Caco-2 (cell line): ENCODE measurements around the gene PPM1G. TPM values are rescaled to one million over a fixed set of nuclear protein-coding genes. Genes with fewer than 3 reads are reported as not detected.

Source experiments
- BruUV-seq: library from RNA; stranded (reverse); fragments of 400-500 nt; replicated peaks from 2 replicates; lab custom pipeline; 2021; lab: Mats Ljungman, UMichigan
- CTCF ChIA-PET: fragments of 300-600 bp; sonication (Branson Sonifier 250); formaldehyde crosslinking; loops from one replicate; lab custom pipeline; 2022; ENCODE audit warnings: antibody characterized with exemption; lab: Charles Lee
- POLR2A ChIA-PET: fragments of 300-600 bp; sonication (Branson Sonifier 250); formaldehyde crosslinking; loops from one replicate; lab custom pipeline; 2022; ENCODE audit warnings: antibody characterized with exemption; lab: Charles Lee
- DNase-seq, 2 experiments: peaks; one replicate each; pipeline versions ENCODE4 v3.0.0 to v3.0.0-alpha.2; 2020 to 2022
- H3K27me3 ChIP-seq: replicated peaks from 2 replicates; pipeline ENCODE4 v1.6.0; 2011; ENCODE audit warnings: low read length; ENCODE audit not compliant: control insufficient read depth, insufficient read depth
- H3K36me3 ChIP-seq: 2 replicates; pipeline ENCODE4 v1.5.1; 2011; ENCODE audit warnings: low read length; ENCODE audit not compliant: control insufficient read depth, insufficient read depth
- H3K4me1 ChIP-seq: fragments of 250-450 bp; sonication (Bioruptor Pico); 2 replicates; pipeline ENCODE4 v1.5.1; 2020; ENCODE audit warnings: mild to moderate bottlenecking
- H3K4me3 ChIP-seq: 2 replicates; pipeline ENCODE4 v1.5.1; 2011; ENCODE audit warnings: low read depth, mild to moderate bottlenecking, control low read depth, low read length
- H3K9me3 ChIP-seq: fragments of 250-450 bp; sonication (Bioruptor Pico); 2 replicates; pipeline ENCODE4 v1.5.1; 2020; ENCODE audit warnings: mild to moderate bottlenecking, moderate library complexity
- H3K27ac Mint-ChIP-seq: one replicate; pipeline ENCODE4 v1.8.0; 2022; ENCODE audit warnings: mixed read lengths; ENCODE audit not compliant: unreplicated experiment
- H3K27me3 Mint-ChIP-seq: one replicate; pipeline ENCODE4 v1.8.0; 2022; ENCODE audit warnings: mixed read lengths; ENCODE audit not compliant: insufficient read depth, unreplicated experiment
- H3K36me3 Mint-ChIP-seq: one replicate; pipeline ENCODE4 v1.8.0; 2022; ENCODE audit warnings: mild to moderate bottlenecking, mixed read lengths; ENCODE audit not compliant: insufficient read depth, unreplicated experiment
- H3K4me1 Mint-ChIP-seq: one replicate; pipeline ENCODE4 v1.8.0; 2022; ENCODE audit warnings: low read depth, mixed read lengths; ENCODE audit not compliant: unreplicated experiment
- H3K4me3 Mint-ChIP-seq: one replicate; pipeline ENCODE4 v1.8.0; 2022; ENCODE audit warnings: mild to moderate bottlenecking, moderate library complexity, mixed read lengths; ENCODE audit not compliant: unreplicated experiment
- H3K9me3 Mint-ChIP-seq: one replicate; pipeline ENCODE4 v1.8.0; 2022; ENCODE audit warnings: mixed read lengths; ENCODE audit not compliant: unreplicated experiment
- intact Hi-C: fragments of 100-400 bp; cut with micrococcal nuclease; formaldehyde crosslinking; loops from one replicate; pipeline ENCODE4 v1.10.0; 2022; ENCODE audit not compliant: unreplicated experiment
- total RNA-seq: library from RNA; stranded (reverse); gene quantifications from 2 replicates; pipeline ENCODE4 v1.2.3, GENCODE V29; 2022
- TF ChIP-seq, protein P1 (sequence below), 2 experiments: fragments of 200-600 bp in 1 of 2; IDR thresholded peaks; 1 replicate in 1 of 2; 2 replicates in 1 of 2; pipeline versions ENCODE4 v1.5.1 to v1.8.0; 2011 to 2022; ENCODE audit warnings: antibody characterized with exemption in 1 of 2, control low read depth in 1 of 2, inconsistent platforms in 1 of 2, low read depth in 1 of 2, low read length in 1 of 2, mild to moderate bottlenecking in 1 of 2, moderate library complexity in 1 of 2; ENCODE audit not compliant: insufficient read depth in 1 of 2, severe bottlenecking in 1 of 2, unreplicated experiment in 1 of 2

The PPM1G gene
- total RNA-seq, 1 experiment from 2014 or later = 140 TPM

DNA sequence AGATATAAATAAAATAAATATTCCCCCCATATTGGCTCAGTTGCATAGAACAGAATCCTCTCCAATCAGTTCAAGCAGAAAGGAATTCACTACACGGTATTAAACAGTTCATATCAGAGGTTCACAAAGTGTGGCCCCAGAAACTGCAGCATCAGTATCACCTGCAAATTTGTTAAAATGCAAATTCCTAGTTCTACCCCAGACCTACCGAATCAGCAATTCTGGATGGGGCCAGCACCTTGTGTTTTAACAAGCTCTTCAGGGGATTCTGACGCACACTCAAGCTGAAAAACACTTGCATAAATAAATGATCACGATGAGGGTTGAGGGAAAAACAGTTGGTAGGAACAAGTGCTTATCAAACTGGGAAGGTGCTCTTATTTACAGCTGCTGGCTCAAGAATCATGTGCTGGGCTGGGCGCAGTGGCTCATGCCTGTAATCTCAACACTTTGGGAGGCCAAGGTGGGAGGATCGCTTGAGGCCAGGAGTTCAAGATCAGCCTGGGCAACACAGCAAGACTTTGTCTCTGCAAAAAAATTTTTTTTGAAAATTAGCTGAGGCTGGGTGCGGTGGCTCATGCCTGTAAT, 59.2 kb downstream of the PPM1G start:
- H3K36me3 ChIP-seq = no peaks in the 10 kb centered on the region
- H3K4me3 ChIP-seq = no peak overlapping the region
- no peak overlapping the region for H3K4me3 Mint-ChIP-seq
- peaks cover 20% of the 10 kb centered on the region for H3K4me1 ChIP-seq
- no peaks in the 10 kb centered on the region for H3K9me3 ChIP-seq
- no peak overlapping the region for H3K27ac Mint-ChIP-seq
- BruUV-seq = no TSS peak
- H3K27me3 ChIP-seq = no peaks in the 10 kb centered on the region
- peaks cover 35% of the 10 kb centered on the region for H3K36me3 Mint-ChIP-seq
- ChIA-PET POLR2A (no interaction called here), CTCF (no interaction called here)
- no peak for DNase-seq
- H3K27me3 Mint-ChIP-seq = no peaks in the 10 kb centered on the region
- TF ChIP-seq, protein P1, sequence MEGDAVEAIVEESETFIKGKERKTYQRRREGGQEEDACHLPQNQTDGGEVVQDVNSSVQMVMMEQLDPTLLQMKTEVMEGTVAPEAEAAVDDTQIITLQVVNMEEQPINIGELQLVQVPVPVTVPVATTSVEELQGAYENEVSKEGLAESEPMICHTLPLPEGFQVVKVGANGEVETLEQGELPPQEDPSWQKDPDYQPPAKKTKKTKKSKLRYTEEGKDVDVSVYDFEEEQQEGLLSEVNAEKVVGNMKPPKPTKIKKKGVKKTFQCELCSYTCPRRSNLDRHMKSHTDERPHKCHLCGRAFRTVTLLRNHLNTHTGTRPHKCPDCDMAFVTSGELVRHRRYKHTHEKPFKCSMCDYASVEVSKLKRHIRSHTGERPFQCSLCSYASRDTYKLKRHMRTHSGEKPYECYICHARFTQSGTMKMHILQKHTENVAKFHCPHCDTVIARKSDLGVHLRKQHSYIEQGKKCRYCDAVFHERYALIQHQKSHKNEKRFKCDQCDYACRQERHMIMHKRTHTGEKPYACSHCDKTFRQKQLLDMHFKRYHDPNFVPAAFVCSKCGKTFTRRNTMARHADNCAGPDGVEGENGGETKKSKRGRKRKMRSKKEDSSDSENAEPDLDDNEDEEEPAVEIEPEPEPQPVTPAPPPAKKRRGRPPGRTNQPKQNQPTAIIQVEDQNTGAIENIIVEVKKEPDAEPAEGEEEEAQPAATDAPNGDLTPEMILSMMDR (IDR thresholded peaks at IDR 0.05; ENCODE audit: insufficient read depth in 1 of 2, low read depth in 1 of 2, low read length in 1 of 2, severe bottlenecking in 1 of 2, unreplicated experiment in 1 of 2) = no peak
- H3K4me1 Mint-ChIP-seq = peaks cover 8% of the 10 kb centered on the region
- intact Hi-C loops = no loop called here
- H3K9me3 Mint-ChIP-seq = no peaks in the 10 kb centered on the region

DNA sequence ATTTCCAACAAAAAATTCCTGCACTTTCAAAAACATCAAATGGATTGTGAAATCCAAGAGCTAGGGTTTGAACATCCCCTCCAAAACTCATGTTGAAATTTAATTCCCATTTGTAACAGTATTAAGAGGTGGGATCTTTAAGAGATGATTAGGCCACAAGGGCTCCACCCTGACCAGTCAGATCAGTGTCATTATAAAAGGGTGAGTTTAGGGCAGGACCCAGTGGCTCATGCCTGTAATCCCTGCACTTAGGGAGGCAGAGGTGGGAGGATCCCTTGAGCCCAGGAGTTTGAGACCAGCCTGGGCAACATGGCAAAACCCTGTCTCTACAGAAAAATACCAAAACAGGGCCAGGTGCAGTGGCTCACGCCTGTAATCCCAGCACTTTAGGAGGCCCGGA, 61.8 kb downstream of the PPM1G start:
- Mint-ChIP-seq H3K9me3 (no peaks in the 10 kb centered on the region), H3K27me3 (no peaks in the 10 kb centered on the region), H3K4me1 (no peaks in the 10 kb centered on the region), H3K27ac (no peak overlapping the region), H3K4me3 (no peak overlapping the region), H3K36me3 (peaks cover 54% of the 10 kb centered on the region)
- Histone ChIP-seq H3K4me3 (no peak overlapping the region), H3K9me3 (no peaks in the 10 kb centered on the region), H3K36me3 (no peaks in the 10 kb centered on the region), H3K4me1 (no peaks in the 10 kb centered on the region), H3K27me3 (no peaks in the 10 kb centered on the region)
- DNase-seq = no peak
- CTCF ChIA-PET = no interaction called here
- POLR2A ChIA-PET = no interaction called here
- BruUV-seq = no TSS peak
- TF ChIP-seq, protein P1 (IDR thresholded peaks at IDR 0.05; ENCODE audit: insufficient read depth in 1 of 2, low read depth in 1 of 2, low read length in 1 of 2, severe bottlenecking in 1 of 2, unreplicated experiment in 1 of 2) = no peak
- intact Hi-C loops = no loop called here

DNA sequence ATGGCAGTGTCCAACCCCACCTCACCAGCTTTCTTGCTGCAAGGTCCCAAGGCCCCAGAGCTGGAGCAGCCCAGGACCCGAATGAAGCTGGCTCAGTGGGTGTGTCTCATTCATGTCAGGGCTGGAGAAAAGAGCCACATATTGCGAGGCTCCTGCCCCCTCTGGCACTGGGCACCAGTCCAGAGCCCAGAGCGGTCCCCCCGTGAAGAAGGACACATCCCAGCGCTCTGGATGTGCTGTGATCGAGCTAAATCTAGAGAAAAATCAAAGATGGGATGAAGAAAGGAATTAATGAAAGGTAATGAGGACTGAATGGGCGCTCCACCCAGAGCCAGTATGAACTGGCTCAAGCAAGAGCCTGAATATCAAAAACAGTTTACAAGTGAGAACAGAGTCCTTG, 73.2 kb downstream of the PPM1G start:
- TF ChIP-seq, protein P1 (IDR thresholded peaks at IDR 0.05; ENCODE audit: insufficient read depth in 1 of 2, low read depth in 1 of 2, low read length in 1 of 2, severe bottlenecking in 1 of 2, unreplicated experiment in 1 of 2) = no peak
- peaks cover 12% of the 10 kb centered on the region for H3K36me3 ChIP-seq
- ChIA-PET CTCF (no interaction called here), POLR2A (no interaction called here)
- no peak overlapping the region for H3K4me3 Mint-ChIP-seq
- H3K4me3 ChIP-seq = no peak overlapping the region
- no peak for DNase-seq
- H3K27me3 ChIP-seq = no peaks in the 10 kb centered on the region
- no peaks in the 10 kb centered on the region for H3K4me1 Mint-ChIP-seq
- BruUV-seq = no TSS peak
- peaks cover 68% of the 10 kb centered on the region for H3K36me3 Mint-ChIP-seq
- no peaks in the 10 kb centered on the region for H3K9me3 Mint-ChIP-seq
- no peaks in the 10 kb centered on the region for H3K27me3 Mint-ChIP-seq
- H3K4me1 ChIP-seq = no peaks in the 10 kb centered on the region
- H3K9me3 ChIP-seq = no peaks in the 10 kb centered on the region
- intact Hi-C loops = no loop called here
- no peak overlapping the region for H3K27ac Mint-ChIP-seq
